IMR-90 (cell line): ENCODE measurements around the gene RETREG1. TPM values are rescaled to one million over a fixed set of nuclear protein-coding genes. Genes with fewer than 3 reads are reported as not detected.

Experiments used
- ATAC-seq: fragments of 200-7000 bp; cut with Tn5 transposase; 2 replicates; pipeline ENCODE4 v1.9.1; 2020; ENCODE audit warnings: low read depth, mild to moderate bottlenecking, moderate library complexity
- BruUV-seq: library from RNA; stranded (reverse); fragments of 400-500 nt; replicated peaks from 2 replicates; lab custom pipeline; 2021; lab: Mats Ljungman, UMichigan
- CTCF ChIA-PET: fragments of 300-600 bp; formaldehyde crosslinking; extraction: SDS; loops from one replicate; lab custom pipeline; 2021; ENCODE audit warnings: antibody characterized with exemption; lab: Yijun Ruan, JAX
- POLR2A ChIA-PET: fragments of 300-600 bp; sonication (Branson Sonifier 250); formaldehyde crosslinking; loops from one replicate; lab custom pipeline; 2022; ENCODE audit warnings: antibody characterized with exemption; ENCODE audit not compliant: unreplicated experiment; lab: Charles Lee
- DNase-seq: peaks from one replicate; pipeline ENCODE4 v3.0.0; 2013
- H2AFZ ChIP-seq: replicated peaks from 2 replicates; pipeline ENCODE3; 2013; ENCODE audit warnings: low read length, mild to moderate bottlenecking; ENCODE audit not compliant: poor library complexity
- H2AK5ac ChIP-seq: 2 replicates; pipeline ENCODE4 v1.6.1; 2013; ENCODE audit warnings: low read depth, low read length, inconsistent platforms
- H2AK9ac ChIP-seq: replicated peaks from 2 replicates; pipeline ENCODE3; 2013; ENCODE audit warnings: mild to moderate bottlenecking, low read depth, low read length, moderate library complexity; ENCODE audit not compliant: poor library complexity
- H2BK120ac ChIP-seq: 2 replicates; pipeline ENCODE4 v1.6.1; 2013; ENCODE audit warnings: low read depth, low read length, inconsistent platforms
- H2BK15ac ChIP-seq: 3 replicates; pipeline ENCODE4 v1.6.1; 2013; ENCODE audit warnings: low read depth, low read length, inconsistent platforms
- H2BK20ac ChIP-seq: 2 replicates; pipeline ENCODE4 v1.6.1; 2013; ENCODE audit warnings: low read depth, mild to moderate bottlenecking, inconsistent platforms, low read length, moderate library complexity
- H2BK5ac ChIP-seq: 2 replicates; pipeline ENCODE4 v1.6.1; 2013; ENCODE audit warnings: mild to moderate bottlenecking, low read depth, low read length, inconsistent platforms; ENCODE audit not compliant: poor library complexity, severe bottlenecking
- H3K14ac ChIP-seq: replicated peaks from 2 replicates; pipeline ENCODE4 v1.6.1; 2013; ENCODE audit warnings: low read depth, low read length, inconsistent platforms
- H3K18ac ChIP-seq: 2 replicates; pipeline ENCODE4 v1.6.1; 2013; ENCODE audit warnings: low read depth, low read length, control low read depth
- H3K23ac ChIP-seq: 2 replicates; pipeline ENCODE4 v1.6.1; 2013; ENCODE audit warnings: low read depth, low read length, inconsistent platforms
- H3K27ac ChIP-seq: 2 replicates; pipeline ENCODE4 v1.5.1; 2013; ENCODE audit warnings: mild to moderate bottlenecking, control low read depth, low read length; ENCODE audit not compliant: insufficient read depth
- H3K27me3 ChIP-seq: 2 replicates; pipeline ENCODE4 v1.6.1; 2013; ENCODE audit warnings: low read length; ENCODE audit not compliant: control insufficient read depth, insufficient read depth
- H3K36me3 ChIP-seq: 2 replicates; pipeline ENCODE4 v1.6.1; 2013; ENCODE audit warnings: low read length, mixed read lengths; ENCODE audit not compliant: control insufficient read depth, insufficient read depth
- H3K4ac ChIP-seq: 2 replicates; pipeline ENCODE4 v1.6.1; 2013; ENCODE audit warnings: low read depth, low read length, inconsistent platforms
- H3K4me1 ChIP-seq: 2 replicates; pipeline ENCODE4 v1.6.1; 2013; ENCODE audit warnings: low read length, mixed read lengths; ENCODE audit not compliant: control insufficient read depth, insufficient read depth
- H3K4me2 ChIP-seq: 2 replicates; pipeline ENCODE4 v1.6.1; 2013; ENCODE audit warnings: low read depth, mild to moderate bottlenecking, control low read depth, low read length, moderate library complexity
- H3K4me3 ChIP-seq: 2 replicates; pipeline ENCODE4 v1.5.1; 2013; ENCODE audit warnings: low read depth, mild to moderate bottlenecking, control low read depth, low read length, moderate library complexity; ENCODE audit not compliant: insufficient read depth
- H3K56ac ChIP-seq: 2 replicates; pipeline ENCODE4 v1.6.1; 2013; ENCODE audit warnings: low read length, inconsistent platforms; ENCODE audit not compliant: insufficient read depth; ENCODE audit errors: extremely low read depth
- H3K79me1 ChIP-seq, 2 experiments: 2 replicates each; pipeline ENCODE4 v1.6.1; 2013; ENCODE audit warnings: low read length in 2 of 2, inconsistent platforms in 1 of 2, low read depth in 1 of 2
- H3K9ac ChIP-seq: 2 replicates; pipeline ENCODE4 v1.6.1; 2013; ENCODE audit warnings: low read depth, low read length, control low read depth
- H3K9me1 ChIP-seq: 2 replicates; pipeline ENCODE4 v1.6.1; 2013; ENCODE audit warnings: low read length, inconsistent platforms; ENCODE audit not compliant: insufficient read depth
- H3K9me3 ChIP-seq: 2 replicates; pipeline ENCODE4 v1.6.1; 2013; ENCODE audit warnings: low read length; ENCODE audit not compliant: control insufficient read depth, insufficient read depth
- H4K20me1 ChIP-seq: 2 replicates; pipeline ENCODE4 v1.6.1; 2013; ENCODE audit warnings: low read length, inconsistent platforms; ENCODE audit not compliant: insufficient read depth
- H4K5ac ChIP-seq: 2 replicates; pipeline ENCODE4 v1.6.1; 2013; ENCODE audit warnings: mild to moderate bottlenecking, low read depth, low read length, control low read depth
- H4K8ac ChIP-seq, 2 experiments: 2 replicates each; pipeline ENCODE4 v1.6.1; 2013; ENCODE audit warnings: low read depth in 2 of 2, low read length in 2 of 2, control low read depth in 1 of 2, inconsistent platforms in 1 of 2
- H4K91ac ChIP-seq: 2 replicates; pipeline ENCODE4 v1.6.1; 2013; ENCODE audit warnings: low read depth, low read length, inconsistent platforms; ENCODE audit not compliant: insufficient read depth
- BHLHE40 ChIP-seq: fragments of 150-350 bp; IDR thresholded peaks from 2 replicates; pipeline ENCODE4 v1.6.1; 2016; ENCODE audit warnings: mild to moderate bottlenecking, low read depth, low read length
- CEBPB ChIP-seq: IDR thresholded peaks from 2 replicates; pipeline ENCODE4 v1.6.1; 2012; ENCODE audit warnings: low read depth, low read length, improper control_type of control experiment
- CHD1 ChIP-seq: IDR thresholded peaks from 2 replicates; pipeline ENCODE4 v1.6.1; 2012; ENCODE audit warnings: low read depth, low read length, improper control_type of control experiment
- CTCF ChIP-seq: conservative IDR thresholded peaks from 2 replicates; pipeline ENCODE4 v1.5.1; 2012; ENCODE audit warnings: mild to moderate bottlenecking, low read depth, low read length, improper control_type of control experiment
- ELK1 ChIP-seq: fragments of 150-350 bp; IDR thresholded peaks from 2 replicates; pipeline ENCODE4 v1.6.1; 2016; ENCODE audit warnings: low read depth, mild to moderate bottlenecking, low read length, moderate library complexity, borderline replicate concordance
- FOS ChIP-seq: fragments of 150-350 bp; IDR thresholded peaks from 2 replicates; pipeline ENCODE4 v1.6.1; 2016; ENCODE audit warnings: low read depth, low read length
- MXI1 ChIP-seq: IDR thresholded peaks from 2 replicates; pipeline ENCODE4 v1.6.1; 2012; ENCODE audit warnings: low read depth, mild to moderate bottlenecking, low read length, moderate library complexity, borderline replicate concordance
- NFE2L2 ChIP-seq: fragments of 150-350 bp; IDR thresholded peaks from 2 replicates; pipeline ENCODE4 v1.6.1; 2016; ENCODE audit warnings: low read depth, mild to moderate bottlenecking, low read length
- POLR2A ChIP-seq: IDR thresholded peaks from 2 replicates; pipeline ENCODE4 v1.6.1; 2012; ENCODE audit warnings: mild to moderate bottlenecking, low read depth, low read length
- RAD21 ChIP-seq: IDR thresholded peaks from 2 replicates; pipeline ENCODE4 v1.6.1; 2012; ENCODE audit warnings: low read length, improper control_type of control experiment
- RCOR1 ChIP-seq: IDR thresholded peaks from 2 replicates; pipeline ENCODE4 v1.6.1; 2012; ENCODE audit warnings: mild to moderate bottlenecking, low read length, improper control_type of control experiment; ENCODE audit not compliant: insufficient replicate concordance
- RFX5 ChIP-seq: IDR thresholded peaks from 2 replicates; pipeline ENCODE4 v1.8.0; 2012; ENCODE audit warnings: low read depth, mild to moderate bottlenecking, low read length, moderate library complexity
- SMC3 ChIP-seq: fragments of 150-350 bp; IDR thresholded peaks from 2 replicates; pipeline ENCODE4 v1.6.1; 2016; ENCODE audit warnings: low read depth, mild to moderate bottlenecking, antibody characterized with exemption, low read length, moderate library complexity
- WGBS, 2 experiments: methylation state at CpG; one replicate each; pipeline versions ENCODE4 v1.1.5 to v1.1.7; 2013; ENCODE audit warnings: missing lambda C conversion rate in 2 of 2; ENCODE audit not compliant: insufficient read length in 1 of 2; ENCODE audit errors: extremely low coverage in 2 of 2; 5-methylcytosine and 5-hydroxymethylcytosine counted together
- dilution Hi-C: fragments of 300-500 bp; cut with HindIII; formaldehyde crosslinking; loops from one replicate; pipeline ENCODE4 v1.14.3; 2018; ENCODE audit warnings: low sequenced_read_pairs; ENCODE audit not compliant: unreplicated experiment
- in situ Hi-C: fragments of 300-500 bp; cut with MboI; formaldehyde crosslinking; loops from 3 replicates; pipeline ENCODE4 v1.14.3; 2019; ENCODE audit warnings: low sequenced_read_pairs, inconsistent platforms, mixed read lengths
- intact Hi-C: fragments of 100-400 bp; cut with micrococcal nuclease; formaldehyde crosslinking; loops from 2 replicates; pipeline ENCODE4 v1.10.0; 2022
- polyA plus RNA-seq, 3 experiments: library from polyadenylated mRNA; depleted of rRNA; stranded (reverse); fragments of >200 nt; gene quantifications; 2 replicates each; pipeline ENCODE4 v1.2.3, GENCODE V29; 2012; ENCODE audit warnings: low replicate concordance in 1 of 3
- total RNA-seq: library from RNA; depleted of rRNA; stranded (reverse); fragments of >200 nt; gene quantifications from 2 replicates; pipeline ENCODE4 v1.2.3, GENCODE V29; 2012
- TF ChIP-seq, protein P1 (sequence below): fragments of 150-350 bp; IDR thresholded peaks from 2 replicates; pipeline ENCODE4 v1.6.1; 2017; ENCODE audit warnings: mild to moderate bottlenecking, antibody characterized with exemption, low read length, low read depth

RETREG1 gene
- total and polyA plus RNA-seq, 2 of the 4 experiments (the other 2 are of a cell fraction) = not detected

DNA sequence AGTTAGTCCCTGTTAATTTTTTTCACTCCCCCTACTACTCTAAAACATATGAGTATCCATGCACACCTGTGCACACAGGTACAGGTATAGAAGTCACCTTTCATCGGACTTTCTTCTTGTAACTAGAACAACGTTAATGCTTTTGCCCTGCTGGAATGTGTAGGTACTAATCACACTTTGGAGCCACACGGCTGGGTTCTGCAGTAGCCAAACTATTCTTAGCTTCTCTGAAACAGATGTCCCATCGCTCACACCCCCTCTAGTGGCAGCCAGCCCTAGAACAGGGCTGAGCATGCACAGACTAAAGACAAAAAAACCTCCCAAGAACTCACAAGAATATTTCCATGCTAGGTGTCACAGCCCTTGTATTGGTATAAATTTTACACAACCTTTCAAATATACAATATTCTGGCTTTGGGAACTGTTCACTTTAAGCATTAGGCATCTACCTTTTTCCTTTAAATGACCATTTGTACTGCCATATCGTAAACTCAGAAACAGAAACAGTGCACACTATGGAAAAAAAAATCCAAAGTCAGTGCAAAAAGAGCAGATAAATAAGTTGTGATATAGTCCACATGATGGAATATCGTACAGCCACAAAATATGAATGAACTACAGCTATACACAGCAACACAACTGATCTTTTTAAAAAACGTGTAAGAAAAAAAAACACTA lies 64.0 kb downstream of the RETREG1 start:
- no peak overlapping the region for H2BK20ac ChIP-seq
- H2AK5ac ChIP-seq = no peak overlapping the region
- POLR2A ChIA-PET = no interaction called here
- peaks cover 11% of the 10 kb centered on the region for H3K27me3 ChIP-seq
- in situ Hi-C loops (no loop called here), intact Hi-C loops (loop anchor here (5.0 kb wide), 2 partner anchors 391 to 649 kb away; no protein-coding TSS in a partner anchor), dilution Hi-C loops (no loop called here)
- H3K36me3 ChIP-seq = no peaks in the 10 kb centered on the region
- no peak overlapping the region for H3K27ac ChIP-seq
- no peak overlapping the region for H2BK5ac ChIP-seq
- TF ChIP-seq ELK1 (no peak), SMC3 (peak; percentile 63), FOS (no peak), MXI1 (no peak), CTCF (peak; percentile 73), CEBPB (no peak), RAD21 (peak; percentile 62), CHD1 (no peak), POLR2A (no peak), NFE2L2 (no peak), BHLHE40 (no peak), RCOR1 (no peak), RFX5 (no peak)
- TF ChIP-seq, protein P1, sequence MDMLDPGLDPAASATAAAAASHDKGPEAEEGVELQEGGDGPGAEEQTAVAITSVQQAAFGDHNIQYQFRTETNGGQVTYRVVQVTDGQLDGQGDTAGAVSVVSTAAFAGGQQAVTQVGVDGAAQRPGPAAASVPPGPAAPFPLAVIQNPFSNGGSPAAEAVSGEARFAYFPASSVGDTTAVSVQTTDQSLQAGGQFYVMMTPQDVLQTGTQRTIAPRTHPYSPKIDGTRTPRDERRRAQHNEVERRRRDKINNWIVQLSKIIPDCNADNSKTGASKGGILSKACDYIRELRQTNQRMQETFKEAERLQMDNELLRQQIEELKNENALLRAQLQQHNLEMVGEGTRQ = no peak
- H3K18ac ChIP-seq = no peak overlapping the region
- no peak overlapping the region for H4K8ac ChIP-seq
- H2BK120ac ChIP-seq = no peak overlapping the region
- H4K5ac ChIP-seq = no peak overlapping the region
- H3K4me1 ChIP-seq = no peaks in the 10 kb centered on the region
- H3K9ac ChIP-seq = no peak overlapping the region
- no peak overlapping the region for H2AFZ ChIP-seq
- CTCF ChIA-PET = interaction anchor here (0.9 to 3.1 kb wide), 9 partner anchors 8 to 72 kb away, joined by 3 to 11 read pairs (median 5); no protein-coding TSS in a partner anchor
- H3K4me2 ChIP-seq = no peak overlapping the region
- H4K91ac ChIP-seq = no peak overlapping the region
- H3K9me3 ChIP-seq = no peaks in the 10 kb centered on the region
- H3K4me3 ChIP-seq = no peak overlapping the region
- H2BK15ac ChIP-seq = no peak overlapping the region
- H3K79me1 ChIP-seq = no peaks in the 10 kb centered on the region
- H3K9me1 ChIP-seq = no peaks in the 10 kb centered on the region
- no peak overlapping the region for H3K23ac ChIP-seq
- ATAC-seq = peak; percentile 98
- no peak overlapping the region for H3K56ac ChIP-seq
- no peaks in the 10 kb centered on the region for H4K20me1 ChIP-seq
- WGBS, 2 experiments = no CpG with 5 or more reads among the region's 7 CpGs
- BruUV-seq = no TSS peak
- DNase-seq = peak; percentile 55
- no peak overlapping the region for H3K14ac ChIP-seq
- H3K4ac ChIP-seq = no peak overlapping the region
- H2AK9ac ChIP-seq = no peak overlapping the region
